ENCODE data around the gene KLC1.

KLC1 gene

DNA sequence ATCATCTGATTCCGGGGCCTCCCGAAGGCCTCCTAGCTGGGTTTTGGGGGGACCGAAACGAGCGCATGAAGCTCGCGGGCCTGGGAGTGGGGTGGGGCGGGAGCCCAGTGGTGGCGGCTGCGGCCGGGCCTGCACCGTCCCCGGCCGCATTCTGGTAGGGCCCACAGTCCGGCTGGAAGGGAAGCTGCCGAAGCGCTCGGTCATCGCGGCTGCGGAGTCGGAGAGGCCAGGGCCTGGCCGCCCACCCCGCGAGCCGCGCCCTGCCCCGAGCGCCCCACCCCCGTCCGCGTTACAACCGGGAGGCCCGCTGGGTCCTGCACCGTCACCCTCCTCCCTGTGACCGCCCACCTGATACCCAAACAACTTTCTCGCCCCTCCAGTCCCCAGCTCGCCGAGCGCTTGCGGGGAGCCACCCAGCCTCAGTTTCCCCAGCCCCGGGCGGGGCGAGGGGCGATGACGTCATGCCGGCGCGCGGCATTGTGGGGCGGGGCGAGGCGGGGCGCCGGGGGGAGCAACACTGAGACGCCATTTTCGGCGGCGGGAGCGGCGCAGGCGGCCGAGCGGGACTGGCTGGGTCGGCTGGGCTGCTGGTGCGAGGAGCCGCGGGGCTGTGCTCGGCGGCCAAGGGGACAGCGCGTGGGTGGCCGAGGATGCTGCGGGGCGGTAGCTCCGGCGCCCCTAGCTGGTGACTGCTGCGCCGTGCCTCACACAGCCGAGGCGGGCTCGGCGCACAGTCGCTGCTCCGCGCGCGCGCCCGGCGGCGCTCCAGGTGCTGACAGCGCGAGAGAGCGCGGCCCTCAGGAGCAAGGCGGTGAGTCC lies at the start of gene KLC1:
Gene KLC1 (plus strand): TSS at position 528 of the 819 bp plus-strand sequence. CDS start 25,354 bp downstream, outside the sequence.
- peak within 1 kb of the TSS; percentile 89 for H3K4me3 ChIP-seq (ENCODE audit: low read depth, low read length)
- TF ChIP-seq, protein P1, sequence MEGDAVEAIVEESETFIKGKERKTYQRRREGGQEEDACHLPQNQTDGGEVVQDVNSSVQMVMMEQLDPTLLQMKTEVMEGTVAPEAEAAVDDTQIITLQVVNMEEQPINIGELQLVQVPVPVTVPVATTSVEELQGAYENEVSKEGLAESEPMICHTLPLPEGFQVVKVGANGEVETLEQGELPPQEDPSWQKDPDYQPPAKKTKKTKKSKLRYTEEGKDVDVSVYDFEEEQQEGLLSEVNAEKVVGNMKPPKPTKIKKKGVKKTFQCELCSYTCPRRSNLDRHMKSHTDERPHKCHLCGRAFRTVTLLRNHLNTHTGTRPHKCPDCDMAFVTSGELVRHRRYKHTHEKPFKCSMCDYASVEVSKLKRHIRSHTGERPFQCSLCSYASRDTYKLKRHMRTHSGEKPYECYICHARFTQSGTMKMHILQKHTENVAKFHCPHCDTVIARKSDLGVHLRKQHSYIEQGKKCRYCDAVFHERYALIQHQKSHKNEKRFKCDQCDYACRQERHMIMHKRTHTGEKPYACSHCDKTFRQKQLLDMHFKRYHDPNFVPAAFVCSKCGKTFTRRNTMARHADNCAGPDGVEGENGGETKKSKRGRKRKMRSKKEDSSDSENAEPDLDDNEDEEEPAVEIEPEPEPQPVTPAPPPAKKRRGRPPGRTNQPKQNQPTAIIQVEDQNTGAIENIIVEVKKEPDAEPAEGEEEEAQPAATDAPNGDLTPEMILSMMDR (IDR thresholded peaks at IDR 0.05; ENCODE audit: insufficient read depth, low read depth, low read length, missing control alignments), result no peak
- peak; percentile 77 for DNase-seq (ENCODE audit: low read depth)

DNA sequence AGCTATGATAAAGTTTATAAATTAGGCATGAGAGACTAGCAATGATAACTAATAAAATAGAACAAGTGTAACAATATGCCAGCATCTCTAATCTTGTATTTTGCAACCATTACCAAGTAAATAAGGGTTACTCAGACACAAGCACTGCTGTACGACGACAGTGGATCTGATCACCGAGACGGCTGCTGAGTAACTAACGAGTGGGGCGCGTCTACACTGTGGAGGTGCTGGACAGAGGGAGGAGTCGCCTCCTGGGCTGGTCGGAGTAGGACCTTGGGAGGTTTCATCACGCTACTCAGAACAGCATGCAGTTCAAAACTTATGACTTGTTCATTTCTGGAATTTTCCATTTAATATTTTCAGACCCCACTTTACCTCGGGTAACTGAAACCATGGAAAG lies 47.8 kb upstream of the KLC1 start:
- no peak for DNase-seq (ENCODE audit: low read depth)
- no peak overlapping the region for H3K4me3 ChIP-seq (ENCODE audit: low read depth, low read length)
- TF ChIP-seq, protein P1 (IDR thresholded peaks at IDR 0.05; ENCODE audit: insufficient read depth, low read depth, low read length, missing control alignments), result no peak

DNA sequence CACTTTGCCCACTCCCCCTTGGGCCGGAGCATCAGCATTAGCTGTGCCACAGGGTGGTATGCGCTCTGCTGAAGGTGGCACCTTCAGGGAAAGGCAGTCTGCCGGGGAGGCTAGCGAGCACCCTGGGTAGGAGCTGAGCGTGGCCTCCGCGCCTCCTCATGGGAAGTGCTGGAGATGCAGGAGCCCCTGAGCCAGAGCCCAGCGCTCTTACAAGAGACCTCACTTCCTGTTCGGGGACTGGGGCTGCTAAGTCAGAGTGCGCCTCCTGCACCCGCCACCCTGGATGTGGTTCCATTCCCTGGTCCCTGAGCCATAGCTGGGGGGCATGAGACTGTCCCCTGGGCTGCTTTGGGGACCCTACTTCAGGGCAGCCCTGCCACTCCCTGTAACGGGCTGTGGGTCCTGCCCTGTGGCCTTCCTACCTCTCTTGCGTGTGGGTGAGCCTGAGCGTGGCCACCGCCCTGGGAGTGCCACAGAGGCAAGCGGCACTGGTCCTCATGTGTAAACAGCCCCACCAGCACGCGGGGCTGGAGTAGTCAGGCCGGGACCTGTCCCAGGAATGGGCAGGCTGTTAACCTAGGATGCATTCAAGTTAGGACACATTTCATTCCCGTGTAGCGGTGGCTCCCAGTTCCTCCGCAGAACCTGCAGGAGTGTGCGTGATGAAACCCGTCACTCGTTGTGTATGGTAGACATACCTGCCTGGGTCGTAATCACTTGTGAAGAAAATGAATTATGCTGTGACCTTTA lies 46.9 kb upstream of the KLC1 start:
- DNase-seq (ENCODE audit: low read depth), result no peak
- no peak overlapping the region for H3K4me3 ChIP-seq (ENCODE audit: low read depth, low read length)
- TF ChIP-seq, protein P1 (IDR thresholded peaks at IDR 0.05; ENCODE audit: insufficient read depth, low read depth, low read length, missing control alignments), result no peak

DNA sequence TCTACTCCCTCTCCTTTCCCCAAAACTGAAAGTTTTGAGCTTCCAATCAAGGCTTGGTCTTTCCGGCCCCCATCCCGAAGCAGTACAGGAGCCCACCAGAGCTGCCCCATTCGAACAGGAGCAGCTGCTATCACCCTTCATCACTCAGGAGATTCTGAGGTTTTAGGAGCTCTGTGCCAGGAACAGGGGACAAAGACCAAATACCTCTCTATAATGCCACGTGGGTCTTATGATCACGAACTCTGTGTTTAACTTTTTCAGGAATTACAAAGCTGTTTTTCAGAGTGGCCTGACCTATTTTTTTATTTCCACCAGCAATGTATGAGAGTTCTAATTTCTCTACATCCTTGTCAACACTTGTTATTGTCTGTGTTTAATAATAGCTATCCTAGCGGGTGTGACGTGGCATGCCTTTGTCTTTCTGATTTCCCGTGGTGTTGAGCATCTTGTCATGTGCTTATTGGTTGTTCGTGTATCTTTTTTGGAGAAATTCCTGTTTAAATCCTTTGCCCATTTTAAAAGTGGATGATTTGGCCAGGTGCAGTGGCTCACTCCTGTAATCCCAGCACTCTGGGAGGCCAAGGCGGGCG lies 44.6 kb upstream of the KLC1 start:
- TF ChIP-seq, protein P1 (IDR thresholded peaks at IDR 0.05; ENCODE audit: insufficient read depth, low read depth, low read length, missing control alignments), result no peak
- no peak for DNase-seq (ENCODE audit: low read depth)
- H3K4me3 ChIP-seq (ENCODE audit: low read depth, low read length), result no peak overlapping the region

DNA sequence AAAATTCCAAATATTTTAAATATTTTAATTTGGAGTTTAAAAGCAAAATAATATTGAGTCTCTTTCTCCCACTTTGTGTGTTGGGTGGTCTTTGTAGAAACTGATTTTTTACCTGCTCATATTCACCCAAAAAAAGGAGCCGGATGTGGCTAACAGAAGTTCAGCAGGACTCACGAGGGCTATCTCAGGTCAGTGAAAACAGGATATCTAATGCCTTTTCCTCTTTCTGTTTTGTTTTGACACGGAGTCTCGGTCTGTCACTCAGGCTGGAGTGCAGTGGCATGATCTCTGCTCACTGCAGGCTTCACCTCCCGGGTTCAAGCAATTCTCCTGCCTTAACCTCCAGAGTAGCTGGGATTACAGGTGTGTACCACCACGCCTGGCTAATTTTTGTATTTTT lies 35.4 kb upstream of the KLC1 start:
- H3K4me3 ChIP-seq (ENCODE audit: low read depth, low read length), result no peak overlapping the region
- TF ChIP-seq, protein P1 (IDR thresholded peaks at IDR 0.05; ENCODE audit: insufficient read depth, low read depth, low read length, missing control alignments), result no peak
- DNase-seq (ENCODE audit: low read depth), result peak; percentile 82

DNA sequence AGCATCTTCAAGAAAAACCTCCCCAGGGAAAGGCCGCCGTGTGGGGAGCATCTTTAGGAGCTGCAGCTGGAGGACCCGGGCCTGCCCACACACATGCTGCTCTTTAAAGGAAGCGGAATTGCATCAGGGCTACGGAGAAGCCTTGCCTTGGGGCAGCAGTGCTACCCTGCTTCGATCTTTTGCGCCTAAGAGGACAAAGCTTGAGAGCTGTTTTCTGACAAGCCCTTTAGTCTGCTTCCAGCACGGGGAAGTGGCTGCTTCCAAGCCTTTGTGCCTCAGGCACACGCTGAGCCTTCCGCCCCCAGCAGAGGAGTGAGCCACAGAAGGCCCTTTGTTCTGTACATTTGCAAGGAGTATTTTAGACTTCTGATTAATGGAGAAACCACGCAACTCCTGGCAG lies 34.7 kb upstream of the KLC1 start:
- no peak overlapping the region for H3K4me3 ChIP-seq (ENCODE audit: low read depth, low read length)
- no peak for DNase-seq (ENCODE audit: low read depth)
- TF ChIP-seq, protein P1 (IDR thresholded peaks at IDR 0.05; ENCODE audit: insufficient read depth, low read depth, low read length, missing control alignments), result no peak
